GM21367 (cell line): Measurements from ENCODE around the gene C1QA.

ENCODE experiments used
- ATAC-seq: cut with Tn5 transposase; IDR thresholded peaks from one replicate; pipeline ENCODE4 v1.9.1; 2021; ENCODE audit not compliant: unreplicated experiment

The C1QA gene, protein sequence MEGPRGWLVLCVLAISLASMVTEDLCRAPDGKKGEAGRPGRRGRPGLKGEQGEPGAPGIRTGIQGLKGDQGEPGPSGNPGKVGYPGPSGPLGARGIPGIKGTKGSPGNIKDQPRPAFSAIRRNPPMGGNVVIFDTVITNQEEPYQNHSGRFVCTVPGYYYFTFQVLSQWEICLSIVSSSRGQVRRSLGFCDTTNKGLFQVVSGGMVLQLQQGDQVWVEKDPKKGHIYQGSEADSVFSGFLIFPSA

DNA sequence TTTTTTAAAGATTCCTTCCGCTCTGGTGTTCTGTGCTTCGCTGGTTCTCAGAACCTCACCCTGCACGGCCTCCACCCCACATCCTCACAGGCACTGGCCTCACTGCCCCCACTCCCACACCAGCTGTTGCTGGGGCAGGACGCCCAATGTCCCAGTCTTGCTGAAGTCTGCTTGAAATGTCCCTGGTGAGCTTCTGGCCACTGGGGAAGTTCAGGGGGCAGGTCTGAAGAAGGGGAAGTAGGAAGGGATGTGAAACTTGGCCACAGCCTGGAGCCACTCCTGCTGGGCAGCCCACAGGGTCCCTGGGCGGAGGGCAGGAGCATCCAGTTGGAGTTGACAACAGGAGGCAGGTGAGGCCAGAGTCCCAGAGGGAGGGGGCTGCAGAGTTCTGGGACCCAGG lies at the start of gene C1QA:
Gene C1QA, plus strand, starts transcription at position 276 of the 400 bp plus-strand sequence. CDS start 989 bp downstream, outside the sequence.
- no peak for ATAC-seq

DNA sequence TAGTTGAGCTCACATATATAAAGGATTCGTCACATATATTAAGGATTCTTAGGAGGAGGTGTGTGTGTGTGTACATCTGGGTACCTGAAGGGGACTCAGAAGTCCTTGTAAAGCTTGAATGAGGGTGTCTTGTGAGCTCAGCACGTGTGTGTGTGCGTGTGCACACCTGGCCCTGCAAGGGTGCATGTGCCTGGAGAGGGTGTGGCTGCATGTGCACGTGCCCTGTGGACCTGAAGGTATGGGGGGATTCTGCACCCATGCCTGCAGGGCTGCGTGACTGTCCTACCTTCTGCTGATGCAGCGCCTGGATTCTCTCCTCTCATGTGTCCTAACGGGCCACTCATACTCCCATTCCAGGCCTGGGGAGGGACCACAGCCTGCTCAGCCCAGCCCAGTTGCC lies 49.2 kb upstream of the C1QA start:
- no peak for ATAC-seq

DNA sequence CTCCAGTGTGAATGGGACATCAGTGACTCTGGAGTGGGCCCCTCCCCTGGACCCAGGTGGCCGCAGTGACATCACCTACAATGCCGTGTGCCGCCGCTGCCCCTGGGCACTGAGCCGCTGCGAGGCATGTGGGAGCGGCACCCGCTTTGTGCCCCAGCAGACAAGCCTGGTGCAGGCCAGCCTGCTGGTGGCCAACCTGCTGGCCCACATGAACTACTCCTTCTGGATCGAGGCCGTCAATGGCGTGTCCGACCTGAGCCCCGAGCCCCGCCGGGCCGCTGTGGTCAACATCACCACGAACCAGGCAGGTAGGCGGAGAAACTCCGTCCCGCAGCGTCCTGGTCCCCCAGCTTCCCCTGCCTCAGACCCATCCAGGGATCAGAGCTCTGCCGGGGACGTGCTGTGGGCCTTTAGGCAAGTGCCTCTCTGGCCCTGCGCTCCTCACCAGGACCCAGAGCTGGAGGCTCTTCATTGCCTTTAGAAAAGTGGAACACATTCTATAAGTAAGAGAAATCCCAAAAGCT lies 47.5 kb upstream of the C1QA start:
- ATAC-seq: no peak

DNA sequence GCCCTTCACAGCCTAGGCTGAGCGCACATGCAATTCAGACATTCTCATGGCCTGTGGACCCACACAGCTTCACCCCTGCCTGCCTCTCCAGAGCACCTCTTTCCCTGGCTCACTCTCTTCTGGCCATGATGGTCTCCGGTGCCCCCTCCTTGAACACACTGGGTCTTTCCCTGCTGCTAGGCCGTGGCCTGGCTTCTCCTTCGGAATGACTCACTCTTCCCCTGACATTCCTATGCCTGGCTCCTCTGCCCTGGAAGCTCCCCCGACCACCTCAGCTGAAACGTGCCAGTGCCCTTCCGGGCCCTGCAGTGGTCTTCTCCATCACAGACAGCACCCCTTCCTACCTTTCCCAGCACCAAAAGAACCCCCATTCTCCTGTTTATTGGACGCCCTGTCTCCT lies 44.9 kb upstream of the C1QA start:
- ATAC-seq: no peak

DNA sequence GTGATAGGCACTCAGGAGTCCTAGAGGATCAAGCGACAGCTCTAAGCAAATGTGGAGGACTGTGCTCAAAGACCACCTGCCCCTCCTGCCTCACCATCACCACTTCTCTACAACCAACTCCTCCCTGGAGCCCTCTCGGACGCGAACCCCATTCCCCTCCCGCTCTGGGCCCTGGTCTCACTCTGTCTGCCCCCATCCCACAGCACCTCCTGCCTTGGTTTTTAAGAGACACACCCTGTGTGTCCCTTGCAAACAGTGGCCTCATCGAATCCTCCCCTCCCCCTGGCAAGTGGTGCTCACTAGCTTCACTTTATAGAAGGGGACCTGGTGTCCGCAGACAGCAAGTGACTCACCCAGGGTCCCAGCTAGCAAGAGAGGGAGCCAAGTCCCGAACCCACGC lies 44.4 kb upstream of the C1QA start:
- no peak for ATAC-seq

DNA sequence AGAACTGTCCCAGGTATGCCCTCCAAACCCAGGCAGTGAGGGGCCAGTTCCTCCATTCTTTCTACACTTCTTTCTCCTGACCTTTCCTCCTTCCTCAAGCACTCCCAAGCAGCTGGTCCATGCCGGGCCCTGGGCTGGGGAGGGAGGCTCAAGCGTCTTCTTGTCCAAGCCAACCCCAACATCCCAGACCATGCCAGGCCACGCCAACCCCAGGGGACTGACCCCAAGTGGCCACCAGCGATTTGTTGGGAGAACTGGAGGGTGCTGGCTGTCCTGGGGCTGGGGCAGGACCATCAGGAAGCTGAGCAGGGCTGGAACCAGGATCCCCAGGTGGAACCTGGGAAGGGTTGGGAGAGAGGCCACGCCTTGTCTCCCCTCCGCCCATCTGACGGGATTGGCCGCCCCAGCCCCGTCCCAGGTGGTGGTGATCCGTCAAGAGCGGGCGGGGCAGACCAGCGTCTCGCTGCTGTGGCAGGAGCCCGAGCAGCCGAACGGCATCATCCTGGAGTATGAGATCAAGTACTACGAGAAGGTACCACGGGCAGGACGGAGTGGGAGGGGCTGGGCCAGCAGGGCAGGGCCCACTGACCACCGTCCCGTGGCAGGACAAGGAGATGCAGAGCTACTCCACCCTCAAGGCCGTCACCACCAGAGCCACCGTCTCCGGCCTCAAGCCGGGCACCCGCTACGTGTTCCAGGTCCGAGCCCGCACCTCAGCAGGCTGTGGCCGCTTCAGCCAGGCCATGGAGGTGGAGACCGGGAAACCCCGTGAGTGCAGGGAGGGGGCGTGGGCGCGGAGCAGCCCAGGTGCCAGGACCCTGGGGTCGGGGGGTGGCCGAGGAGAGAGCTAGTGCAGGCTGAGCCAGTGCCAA lies 43.3 kb upstream of the C1QA start:
- ATAC-seq: no peak

DNA sequence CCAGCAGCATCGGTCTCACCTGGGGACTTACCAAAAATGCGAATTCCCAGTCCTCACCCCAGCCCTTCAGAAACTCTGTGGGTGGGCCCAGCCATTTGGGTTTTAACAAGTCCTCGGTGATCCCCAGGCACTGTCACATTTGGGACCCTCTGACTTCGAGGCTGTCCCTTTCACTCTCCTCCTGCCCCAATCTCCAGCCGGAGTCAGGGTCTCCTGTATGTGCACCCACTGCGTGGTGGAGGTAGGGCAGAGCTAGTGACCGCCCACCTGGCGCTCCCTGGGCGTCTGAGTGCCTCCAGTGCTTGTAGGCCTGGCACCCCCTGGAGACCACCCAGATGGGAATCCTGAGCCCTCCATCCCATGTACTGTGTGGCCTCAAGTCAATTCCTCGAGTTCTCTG lies 42.0 kb upstream of the C1QA start:
- ATAC-seq: no peak

DNA sequence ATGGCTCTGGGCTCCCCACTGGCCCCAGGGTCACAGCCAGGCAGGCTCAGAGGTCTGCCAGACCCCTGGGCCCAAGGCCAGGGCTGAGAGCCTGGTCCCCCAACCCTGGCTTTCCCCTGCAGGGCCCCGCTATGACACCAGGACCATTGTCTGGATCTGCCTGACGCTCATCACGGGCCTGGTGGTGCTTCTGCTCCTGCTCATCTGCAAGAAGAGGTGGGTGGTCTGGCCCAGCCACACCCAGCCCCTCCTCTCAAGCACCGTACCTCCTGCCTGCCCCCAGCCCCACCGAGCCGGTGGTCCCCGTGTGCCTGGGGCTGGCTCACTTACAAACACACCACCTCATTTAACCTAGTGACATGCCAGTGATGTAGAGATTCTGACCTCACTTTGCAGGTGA lies 41.3 kb upstream of the C1QA start:
- ATAC-seq: no peak

DNA sequence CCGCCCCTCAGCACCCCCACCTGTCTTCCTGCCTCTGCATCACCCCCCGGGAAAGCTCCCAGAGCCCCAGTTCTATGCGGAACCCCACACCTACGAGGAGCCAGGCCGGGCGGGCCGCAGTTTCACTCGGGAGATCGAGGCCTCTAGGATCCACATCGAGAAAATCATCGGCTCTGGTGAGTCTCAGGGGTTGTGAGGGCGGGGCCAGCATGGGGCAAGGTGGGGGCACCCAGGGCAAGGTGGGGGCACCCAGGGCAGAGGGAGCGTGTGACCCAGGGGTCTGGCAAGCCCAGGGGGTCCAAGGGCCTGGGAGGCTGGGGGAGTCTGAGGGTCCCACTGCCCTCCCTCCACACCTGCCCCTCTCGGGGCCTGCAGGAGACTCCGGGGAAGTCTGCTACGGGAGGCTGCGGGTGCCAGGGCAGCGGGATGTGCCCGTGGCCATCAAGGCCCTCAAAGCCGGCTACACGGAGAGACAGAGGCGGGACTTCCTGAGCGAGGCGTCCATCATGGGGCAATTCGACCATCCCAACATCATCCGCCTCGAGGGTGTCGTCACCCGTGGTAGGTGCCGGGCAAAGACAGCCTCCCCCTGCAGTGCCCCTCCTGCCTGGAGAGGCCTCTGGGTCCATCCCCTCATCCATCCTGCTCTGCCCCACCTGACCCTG lies 39.0 kb upstream of the C1QA start:
- no peak for ATAC-seq

DNA sequence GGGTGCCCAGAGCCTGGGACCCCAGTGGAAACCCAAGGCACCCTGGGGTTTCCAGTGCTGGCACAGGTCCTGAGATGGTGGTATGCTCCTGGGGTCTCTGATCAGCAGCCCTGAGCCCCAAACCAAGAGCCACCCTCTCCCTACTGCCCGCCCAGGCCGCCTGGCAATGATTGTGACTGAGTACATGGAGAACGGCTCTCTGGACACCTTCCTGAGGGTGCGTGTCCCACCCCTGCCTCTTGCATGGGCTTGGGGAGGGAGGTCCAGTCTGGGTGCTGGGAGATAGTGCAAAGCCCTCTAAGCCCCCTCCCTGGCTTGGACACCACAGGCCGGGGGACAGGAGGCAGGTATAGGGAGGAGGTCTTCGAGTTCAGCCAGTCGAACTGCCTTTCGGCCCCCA lies 38.4 kb upstream of the C1QA start:
- no peak for ATAC-seq

DNA sequence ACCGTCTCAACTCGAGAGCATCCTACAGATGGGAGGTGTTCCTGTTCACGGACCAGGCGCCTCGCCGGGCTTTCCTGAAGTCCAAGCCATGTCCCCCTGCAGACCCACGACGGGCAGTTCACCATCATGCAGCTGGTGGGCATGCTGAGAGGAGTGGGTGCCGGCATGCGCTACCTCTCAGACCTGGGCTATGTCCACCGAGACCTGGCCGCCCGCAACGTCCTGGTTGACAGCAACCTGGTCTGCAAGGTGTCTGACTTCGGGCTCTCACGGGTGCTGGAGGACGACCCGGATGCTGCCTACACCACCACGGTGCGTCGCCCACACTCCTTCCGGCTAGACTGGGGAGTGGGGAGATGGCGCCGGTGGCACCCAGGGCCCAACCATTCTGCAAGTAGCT lies 37.7 kb upstream of the C1QA start:
- no peak for ATAC-seq

DNA sequence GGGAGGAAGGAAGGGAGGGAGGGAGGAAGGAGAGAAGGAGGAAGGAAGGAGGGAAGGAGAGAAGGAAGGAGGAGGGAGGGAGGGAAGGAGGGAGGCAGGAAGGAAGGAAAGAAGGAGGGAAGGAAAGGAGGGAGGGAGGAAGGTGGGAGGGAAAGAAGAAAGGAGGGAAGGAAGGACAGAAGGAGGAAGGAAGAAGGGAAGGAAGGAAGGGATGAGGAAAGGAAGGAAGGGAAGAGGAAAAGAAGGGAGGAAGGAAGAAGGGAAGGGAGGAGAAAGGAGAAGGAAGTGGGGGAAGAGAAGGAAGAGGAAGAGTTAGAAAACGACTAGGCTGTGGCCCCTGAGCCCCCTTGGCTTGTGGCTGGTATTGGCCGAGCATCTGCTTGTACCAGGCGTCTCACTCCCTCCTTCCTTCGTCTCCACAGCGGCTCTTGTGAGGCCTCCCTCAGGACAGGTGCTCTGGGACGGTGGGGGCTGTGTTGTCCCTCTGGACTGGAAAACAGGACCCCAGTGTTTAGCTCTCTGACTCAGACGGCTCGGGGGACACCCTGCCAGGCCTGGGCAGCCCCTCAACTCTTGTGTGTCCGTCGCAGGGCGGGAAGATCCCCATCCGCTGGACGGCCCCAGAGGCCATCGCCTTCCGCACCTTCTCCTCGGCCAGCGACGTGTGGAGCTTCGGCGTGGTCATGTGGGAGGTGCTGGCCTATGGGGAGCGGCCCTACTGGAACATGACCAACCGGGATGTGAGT lies 36.2 kb upstream of the C1QA start:
- no peak for ATAC-seq

DNA sequence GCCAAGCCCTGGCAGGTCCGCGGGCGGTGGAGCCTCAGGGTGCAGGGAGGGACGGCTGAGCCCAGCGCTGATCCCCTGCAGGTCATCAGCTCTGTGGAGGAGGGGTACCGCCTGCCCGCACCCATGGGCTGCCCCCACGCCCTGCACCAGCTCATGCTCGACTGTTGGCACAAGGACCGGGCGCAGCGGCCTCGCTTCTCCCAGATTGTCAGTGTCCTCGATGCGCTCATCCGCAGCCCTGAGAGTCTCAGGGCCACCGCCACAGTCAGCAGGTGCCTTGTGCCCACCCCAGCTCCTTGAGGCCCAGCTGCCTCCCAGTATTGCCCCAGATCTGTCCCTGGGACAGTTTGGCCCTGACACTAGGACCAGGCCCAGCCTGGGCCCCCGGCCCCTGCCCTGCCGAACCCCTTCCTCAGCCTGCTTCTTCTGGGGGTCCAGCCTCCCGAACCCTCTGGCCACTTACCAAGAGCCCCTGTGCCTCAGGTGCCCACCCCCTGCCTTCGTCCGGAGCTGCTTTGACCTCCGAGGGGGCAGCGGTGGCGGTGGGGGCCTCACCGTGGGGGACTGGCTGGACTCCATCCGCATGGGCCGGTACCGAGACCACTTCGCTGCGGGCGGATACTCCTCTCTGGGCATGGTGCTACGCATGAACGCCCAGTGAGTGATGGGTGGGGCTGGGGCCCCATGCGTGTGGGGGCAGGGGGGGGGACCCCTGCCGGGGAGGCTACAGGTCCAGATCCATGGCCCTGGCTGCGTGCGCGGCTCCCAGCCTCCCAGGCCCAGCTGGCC lies 35.4 kb upstream of the C1QA start:
- ATAC-seq: no peak

DNA sequence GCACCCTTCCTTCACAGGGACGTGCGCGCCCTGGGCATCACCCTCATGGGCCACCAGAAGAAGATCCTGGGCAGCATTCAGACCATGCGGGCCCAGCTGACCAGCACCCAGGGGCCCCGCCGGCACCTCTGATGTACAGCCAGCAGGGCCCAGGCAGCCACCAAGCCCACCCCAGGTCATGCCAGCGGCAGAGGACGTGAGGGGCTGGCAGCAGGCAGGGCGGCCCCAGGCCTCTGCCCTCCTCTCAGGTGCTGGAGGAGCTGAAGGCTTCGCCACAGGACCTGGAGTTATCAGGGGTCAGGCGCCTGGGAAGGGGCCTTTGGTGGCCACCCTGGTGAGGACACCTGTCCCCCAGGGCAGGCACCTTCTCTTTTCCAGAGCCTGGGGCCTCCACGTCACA lies 34.8 kb upstream of the C1QA start:
- no peak for ATAC-seq

DNA sequence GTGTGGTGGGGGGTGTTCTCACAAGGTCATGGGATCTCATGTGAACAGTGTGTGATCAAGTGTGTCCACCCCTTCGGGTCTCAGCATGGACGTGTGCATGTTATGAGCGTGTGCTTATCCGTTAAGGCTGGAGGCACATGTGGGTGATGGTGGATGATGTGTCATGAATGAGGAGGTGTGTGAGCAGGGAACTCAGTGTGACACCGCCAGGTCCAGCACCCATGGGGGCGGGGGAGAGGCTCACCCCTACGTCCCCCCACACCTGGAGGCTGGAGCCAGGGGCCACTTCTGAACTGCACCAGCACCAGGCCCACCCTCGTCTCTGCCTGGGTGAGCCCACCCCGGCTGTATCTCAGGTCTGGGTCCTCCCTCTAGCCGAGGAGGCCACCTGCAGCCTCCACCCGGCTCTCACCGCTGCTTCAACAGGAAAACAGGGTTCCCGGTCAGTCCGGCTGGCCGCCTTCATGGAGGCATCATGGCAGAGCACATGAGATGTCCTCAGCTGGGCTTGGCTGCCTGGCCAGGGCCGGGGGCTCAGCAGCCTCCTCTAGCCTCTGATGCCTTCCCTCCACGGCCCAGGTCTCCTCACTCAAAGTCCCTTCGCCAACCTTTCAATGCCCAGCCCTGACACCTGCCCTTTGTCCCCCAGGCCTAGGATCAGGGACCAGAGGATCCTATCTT lies 34.2 kb upstream of the C1QA start:
- ATAC-seq: no peak

DNA sequence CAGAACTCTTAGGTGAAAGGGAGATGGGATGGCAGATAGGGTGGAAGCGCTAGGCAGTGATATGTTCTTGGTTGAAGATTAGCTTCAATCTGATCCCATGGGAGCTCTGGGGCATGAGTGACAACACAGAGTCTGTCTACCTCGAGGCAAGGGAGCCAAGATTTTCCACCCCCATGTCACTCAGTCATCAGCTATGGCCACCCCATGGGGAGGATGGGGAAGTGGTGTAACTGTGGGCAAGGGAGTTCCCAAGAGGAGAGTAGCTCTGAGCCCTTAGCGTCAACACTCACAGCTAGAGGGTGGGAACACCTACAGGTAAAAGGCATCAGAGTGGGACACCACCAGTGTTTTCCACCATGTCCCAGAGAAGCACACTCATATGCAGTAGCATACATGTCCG lies 30.3 kb upstream of the C1QA start:
- no peak for ATAC-seq

DNA sequence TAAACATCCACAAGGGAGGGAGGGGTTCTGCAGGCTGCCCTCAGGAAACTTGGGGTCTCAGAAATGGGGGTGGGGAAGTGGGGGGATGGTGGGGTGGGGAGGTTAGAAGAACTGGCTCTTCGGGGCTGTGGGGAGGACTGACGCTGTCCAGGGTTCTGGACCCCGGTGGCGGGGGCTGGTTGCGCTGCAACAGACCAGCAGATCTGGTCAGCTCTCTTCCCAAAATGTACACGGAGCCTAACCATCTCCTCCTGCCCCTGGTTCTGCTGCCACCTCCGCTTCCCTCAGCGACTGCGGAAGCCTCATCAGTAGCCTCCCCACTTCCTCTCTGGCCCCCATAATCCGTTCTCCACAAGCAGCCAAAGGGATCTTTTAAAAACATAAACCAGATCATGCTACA lies 29.3 kb upstream of the C1QA start:
- no peak for ATAC-seq

DNA sequence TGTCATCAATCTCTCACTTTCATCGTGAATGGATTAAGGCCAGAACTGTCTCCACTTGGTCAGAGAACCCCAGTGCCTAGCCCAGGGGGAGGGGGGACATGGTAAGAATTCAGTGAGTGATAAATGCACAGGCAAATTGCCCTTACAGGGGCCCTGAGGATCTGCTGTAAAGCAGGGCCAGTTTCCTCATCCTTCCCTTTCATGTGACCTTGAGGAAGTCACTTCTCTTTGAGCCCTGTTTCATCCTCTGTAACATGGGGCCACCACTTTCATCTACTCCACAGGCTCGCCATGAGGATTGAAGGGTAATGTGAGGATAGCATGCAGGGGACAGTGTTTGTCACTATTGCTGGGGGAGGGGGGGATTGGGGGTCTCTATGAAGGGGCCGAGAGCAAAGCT lies 28.1 kb upstream of the C1QA start:
- no peak for ATAC-seq

DNA sequence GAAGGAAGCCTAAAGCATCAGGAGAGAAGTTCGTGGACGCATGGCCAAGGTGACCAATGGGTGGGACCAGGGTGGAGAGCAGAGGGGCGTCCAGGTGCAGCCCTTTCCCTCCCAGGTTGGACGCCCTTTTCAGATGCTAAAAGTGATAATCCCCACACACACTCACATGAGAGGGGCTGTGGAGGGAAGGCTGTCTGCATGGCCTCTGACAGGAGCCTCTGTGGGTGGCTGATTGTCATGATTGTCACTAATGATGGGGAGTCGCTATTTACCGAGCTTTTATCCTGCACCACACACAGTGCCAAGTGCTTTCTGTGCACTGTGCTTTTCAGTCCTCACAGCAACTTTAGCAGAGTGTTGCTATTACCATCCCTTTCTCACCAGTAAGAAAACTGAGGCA lies 27.1 kb upstream of the C1QA start:
- ATAC-seq: no peak

DNA sequence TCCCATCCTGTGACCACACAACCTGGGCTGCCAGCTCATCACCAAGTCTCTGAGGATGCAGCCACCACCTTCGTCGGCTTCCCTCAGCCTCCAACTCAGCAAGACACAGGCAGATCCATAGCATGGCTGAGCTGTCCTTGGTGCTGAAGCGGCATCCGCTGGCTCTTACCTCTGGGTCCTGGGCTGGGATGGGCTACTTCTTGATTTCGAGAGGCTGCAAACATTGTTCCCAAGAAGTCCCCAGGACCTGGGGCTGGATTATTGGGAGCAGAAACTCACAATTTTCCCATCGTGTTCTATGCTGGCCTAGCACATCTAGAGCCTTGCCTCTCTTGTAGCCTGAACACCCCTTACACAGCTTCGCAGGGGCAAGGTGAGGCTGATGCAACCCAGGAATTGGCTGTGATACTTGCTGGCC lies 24.9 kb upstream of the C1QA start:
- no peak for ATAC-seq
